OCI-LY7 (cell line): ENCODE data around the gene CDKL5.

Experiments used
- CTCF ChIP-seq: fragments of 200-600 bp; sonication (generic); conservative IDR thresholded peaks from 2 replicates; pipeline ENCODE4 v1.5.1; 2014; ENCODE audit warnings: mild to moderate bottlenecking, antibody characterized with exemption, low read length, moderate library complexity, mixed read lengths
- EZH2phosphoT487 ChIP-seq: fragments of 200-600 bp; sonication (generic); IDR thresholded peaks from 2 replicates; pipeline ENCODE4 v1.6.1; 2018; ENCODE audit warnings: low read depth, borderline replicate concordance, mild to moderate bottlenecking, mixed run types, antibody characterized with exemption, low read length, moderate library complexity, mixed read lengths

GRCh38 chrX:18575744-18576143, 150.3 kb downstream of the CDKL5 start:
- TF ChIP-seq CTCF (no peak), EZH2phosphoT487 (no peak)
